HCT116 (cell line): Measurements from ENCODE around the gene ASIC1. TPM values are rescaled to one million over a fixed set of nuclear protein-coding genes. Genes with fewer than 3 reads are reported as not detected.

Source experiments
- ATAC-seq: fragments of 200-7000 bp; cut with Tn5 transposase; 2 replicates; pipeline ENCODE4 v1.9.1; 2020; ENCODE audit warnings: mild to moderate bottlenecking, moderate library complexity
- BruUV-seq: library from RNA; stranded (reverse); fragments of 400-500 nt; replicated peaks from 2 replicates; lab custom pipeline; 2021; lab: Mats Ljungman, UMichigan
- CTCF ChIA-PET: fragments of 300-600 bp; sonication (Branson Sonifier 250); formaldehyde crosslinking; loops from one replicate; lab custom pipeline; 2021; ENCODE audit warnings: antibody characterized with exemption; lab: Charles Lee
- POLR2A ChIA-PET: fragments of 300-600, 350-600 bp; sonication (Branson Sonifier 250); formaldehyde crosslinking; loops from one replicate; lab custom pipeline; 2021; ENCODE audit warnings: antibody characterized with exemption; lab: Charles Lee
- RAD21 ChIA-PET, 2 experiments: fragments of 300-600 bp; sonication (Branson Sonifier 250); formaldehyde crosslinking; loops; one replicate each; lab custom pipeline; 2023; ENCODE audit warnings: low total read pairs in 2 of 2; ENCODE audit not compliant: uncharacterized antibody in 2 of 2, unreplicated experiment in 2 of 2, low non-redundant PET in 1 of 2; lab: Charles Lee
- DNase-seq: peaks from one replicate; pipeline ENCODE4 v3.0.0-alpha.2; 2010; ENCODE audit warnings: low read depth, low spot score
- H2AFZ ChIP-seq: fragments of 200-600 bp; shearing (Covaris generic), sonication (generic); 2 replicates; pipeline ENCODE4 v1.6.1; 2017; ENCODE audit warnings: low read depth, mixed run types, mixed read lengths, antibody characterized with exemption, low read length; ENCODE audit not compliant: poor library complexity, severe bottlenecking
- H3K27ac ChIP-seq: 2 replicates; pipeline ENCODE4 v1.5.1; 2012; ENCODE audit warnings: low read depth, low read length
- H3K27me3 ChIP-seq: fragments of 200-600 bp; sonication (generic); 2 replicates; pipeline ENCODE4 v1.6.1; 2016; ENCODE audit warnings: mixed run types, low read length, mixed read lengths; ENCODE audit not compliant: insufficient read depth
- H3K36me3 ChIP-seq, 2 experiments: fragments of 200-500 bp in 1 of 2; fragments of 200-600 bp in 1 of 2; sonication (Bioruptor generic) in 1 of 2; sonication (generic) in 1 of 2; 2 replicates each; pipeline versions ENCODE4 v1.5.1 to v1.6.1; 2014 to 2016; ENCODE audit warnings: low read length in 2 of 2, inconsistent platforms in 1 of 2, mixed read lengths in 1 of 2, mixed run types in 1 of 2; ENCODE audit not compliant: insufficient read depth in 2 of 2, control insufficient read depth in 1 of 2
- H3K4me1 ChIP-seq, 2 experiments: fragments of 200-600 bp in 1 of 2; sonication (generic) in 1 of 2; 2 replicates each; pipeline versions ENCODE4 v1.5.1 to v1.6.1; 2012 to 2017; ENCODE audit warnings: low read length in 2 of 2, inconsistent platforms in 1 of 2, mild to moderate bottlenecking in 1 of 2, mixed read lengths in 1 of 2, mixed run types in 1 of 2, moderate library complexity in 1 of 2; ENCODE audit not compliant: insufficient read depth in 2 of 2, control insufficient read depth in 1 of 2
- H3K4me2 ChIP-seq: fragments of 200-600 bp; sonication (generic); 2 replicates; pipeline ENCODE4 v1.6.1; 2017; ENCODE audit warnings: mixed run types, low read length, mixed read lengths
- H3K4me3 ChIP-seq, 2 experiments: fragments of 200-600 bp in 1 of 2; sonication (generic) in 1 of 2; replicated peaks in 1 of 2; 2 replicates each; pipeline ENCODE4 v1.5.1; 2011 to 2016; ENCODE audit warnings: low read length in 2 of 2, control low read depth in 1 of 2, low read depth in 1 of 2, mild to moderate bottlenecking in 1 of 2, mixed read lengths in 1 of 2, mixed run types in 1 of 2
- H3K79me2 ChIP-seq: fragments of 200-600 bp; sonication (generic); 2 replicates; pipeline ENCODE4 v1.6.1; 2017; ENCODE audit warnings: mild to moderate bottlenecking, mixed run types, low read length, moderate library complexity, mixed read lengths; ENCODE audit not compliant: insufficient read depth
- H3K9ac ChIP-seq: fragments of 200-600 bp; sonication (generic); 2 replicates; pipeline ENCODE4 v1.6.1; 2016; ENCODE audit warnings: low read length, mixed read lengths
- H3K9me2 ChIP-seq: fragments of 200-600 bp; sonication (generic), shearing (Covaris generic); 2 replicates; pipeline ENCODE4 v1.6.1; 2017; ENCODE audit warnings: mixed run types, mild to moderate bottlenecking, moderate library complexity; ENCODE audit not compliant: insufficient read depth
- H3K9me3 ChIP-seq, 2 experiments: fragments of 200-500 bp in 1 of 2; fragments of 200-600 bp in 1 of 2; sonication (Bioruptor generic) in 1 of 2; sonication (generic) in 1 of 2; 2 replicates each; pipeline ENCODE4 v1.6.1; 2014 to 2017; ENCODE audit warnings: low read length in 2 of 2, mixed read lengths in 2 of 2, inconsistent platforms in 1 of 2, low read depth in 1 of 2, mild to moderate bottlenecking in 1 of 2, mixed run types in 1 of 2, moderate library complexity in 1 of 2; ENCODE audit not compliant: control insufficient read depth in 1 of 2, insufficient read depth in 1 of 2
- H4K20me1 ChIP-seq: fragments of 200-600 bp; sonication (generic), shearing (Covaris generic); 2 replicates; pipeline ENCODE4 v1.6.1; 2017; ENCODE audit warnings: mixed run types, mild to moderate bottlenecking, moderate library complexity; ENCODE audit not compliant: insufficient read depth
- CEBPB ChIP-seq: IDR thresholded peaks from 2 replicates; pipeline ENCODE4 v1.6.1; 2012; ENCODE audit warnings: low read depth
- ELF1 ChIP-seq: IDR thresholded peaks from 2 replicates; pipeline ENCODE4 v1.6.1; 2012; ENCODE audit warnings: low read depth, borderline replicate concordance
- EZH2 ChIP-seq: fragments of 200-600 bp; sonication (generic); IDR thresholded peaks from 2 replicates; pipeline ENCODE4 v1.6.1; 2017; ENCODE audit warnings: antibody characterized with exemption, mixed run types
- EZH2phosphoT487 ChIP-seq: fragments of 200-600 bp; IDR thresholded peaks from 2 replicates; pipeline ENCODE4 v1.6.1; 2018; ENCODE audit warnings: antibody characterized with exemption, borderline replicate concordance
- FOSL1 ChIP-seq: IDR thresholded peaks from 2 replicates; pipeline ENCODE4 v1.6.1; 2012; ENCODE audit warnings: low read depth
- POLR2AphosphoS5 ChIP-seq: IDR thresholded peaks from 2 replicates; pipeline ENCODE4 v1.6.1; 2011; ENCODE audit warnings: mild to moderate bottlenecking, low read depth, low read length, moderate library complexity
- SIN3A ChIP-seq: IDR thresholded peaks from 2 replicates; pipeline ENCODE4 v1.6.1; 2012; ENCODE audit warnings: low read depth
- SP1 ChIP-seq: IDR thresholded peaks from 2 replicates; pipeline ENCODE4 v1.6.1; 2012; ENCODE audit warnings: low read depth
- YY1 ChIP-seq: IDR thresholded peaks from 2 replicates; pipeline ENCODE4 v1.6.1; 2011; ENCODE audit warnings: low read length, low read depth, moderate library complexity, mild to moderate bottlenecking; ENCODE audit not compliant: insufficient replicate concordance; ENCODE audit errors: extremely low read depth
- ZFX ChIP-seq: fragments of 450-650 bp; IDR thresholded peaks from 2 replicates; pipeline ENCODE4 v1.6.1; 2017
- intact Hi-C: fragments of 100-400 bp; cut with micrococcal nuclease; formaldehyde crosslinking; loops from 2 replicates; pipeline ENCODE4 v1.10.0; 2022
- total RNA-seq: library from RNA; stranded (reverse); gene quantifications from one replicate; pipeline ENCODE4 v1.2.1, GENCODE V29; 2021; ENCODE audit not compliant: unreplicated experiment
- TF ChIP-seq, protein P1 (sequence below), 3 experiments: fragments of 200-600 bp in 1 of 3; sonication (generic) in 1 of 3; IDR thresholded peaks in 2 of 3; conservative IDR thresholded peaks in 1 of 3; 2 replicates each; pipeline ENCODE4 v1.5.1; 2012 to 2017; ENCODE audit warnings: low read depth in 2 of 3, low read length in 2 of 3, antibody characterized with exemption in 1 of 3, borderline replicate concordance in 1 of 3, control low read depth in 1 of 3, mild to moderate bottlenecking in 1 of 3, mixed read lengths in 1 of 3, mixed run types in 1 of 3, moderate library complexity in 1 of 3; ENCODE audit not compliant: insufficient read depth in 1 of 3
- TF ChIP-seq, protein P2 (sequence below): IDR thresholded peaks from 2 replicates; pipeline ENCODE4 v1.6.1; 2011; ENCODE audit warnings: mild to moderate bottlenecking, low read length, moderate library complexity; ENCODE audit not compliant: insufficient replicate concordance; ENCODE audit errors: extremely low read depth
- TF ChIP-seq, protein P3 (sequence below): IDR thresholded peaks from 2 replicates; pipeline ENCODE4 v1.6.1; 2012; ENCODE audit warnings: low read depth

Gene ASIC1
- total RNA-seq, 1 experiment from 2014 or later: 28.9 TPM

DNA sequence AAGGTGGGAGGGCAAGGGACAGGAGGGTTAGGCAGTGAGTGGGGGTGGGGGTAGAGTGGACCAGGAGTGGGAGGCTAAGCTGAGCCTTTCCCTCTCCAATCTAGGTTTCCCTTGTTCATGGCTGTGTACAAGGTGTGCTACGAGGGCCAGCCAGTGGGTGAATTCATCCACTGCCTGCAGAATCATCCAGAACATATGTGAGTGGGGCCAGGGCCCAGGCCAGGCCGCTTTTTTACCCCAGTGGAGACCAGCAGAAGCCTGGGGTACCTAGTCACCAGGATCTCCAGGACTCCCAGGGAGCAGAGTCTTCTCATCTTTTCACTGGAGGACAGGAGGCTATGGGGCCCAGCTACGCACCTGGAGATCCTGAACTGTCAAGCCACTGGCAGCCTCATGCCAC, 51.9 kb downstream of the ASIC1 start:
- no peaks in the 10 kb centered on the region for H3K27me3 ChIP-seq
- no TSS peak for BruUV-seq
- H3K9ac ChIP-seq: no peak overlapping the region
- no peak for ATAC-seq
- no peak overlapping the region for H3K4me2 ChIP-seq
- no peak overlapping the region for H3K4me3 ChIP-seq
- intact Hi-C loops: no loop called here
- CTCF ChIA-PET: interaction anchor here (1.3 to 3.8 kb wide), 2 partner anchors 24 to 205 kb away, joined by 10 to 33 read pairs; partner anchors contain the start of gene SMARCD1
- TF ChIP-seq SP1 (no peak), ELF1 (no peak), CEBPB (no peak), FOSL1 (no peak), SIN3A (no peak), POLR2AphosphoS5 (no peak), ZFX (no peak), EZH2 (no peak), YY1 (no peak), EZH2phosphoT487 (no peak)
- TF ChIP-seq, protein P1, sequence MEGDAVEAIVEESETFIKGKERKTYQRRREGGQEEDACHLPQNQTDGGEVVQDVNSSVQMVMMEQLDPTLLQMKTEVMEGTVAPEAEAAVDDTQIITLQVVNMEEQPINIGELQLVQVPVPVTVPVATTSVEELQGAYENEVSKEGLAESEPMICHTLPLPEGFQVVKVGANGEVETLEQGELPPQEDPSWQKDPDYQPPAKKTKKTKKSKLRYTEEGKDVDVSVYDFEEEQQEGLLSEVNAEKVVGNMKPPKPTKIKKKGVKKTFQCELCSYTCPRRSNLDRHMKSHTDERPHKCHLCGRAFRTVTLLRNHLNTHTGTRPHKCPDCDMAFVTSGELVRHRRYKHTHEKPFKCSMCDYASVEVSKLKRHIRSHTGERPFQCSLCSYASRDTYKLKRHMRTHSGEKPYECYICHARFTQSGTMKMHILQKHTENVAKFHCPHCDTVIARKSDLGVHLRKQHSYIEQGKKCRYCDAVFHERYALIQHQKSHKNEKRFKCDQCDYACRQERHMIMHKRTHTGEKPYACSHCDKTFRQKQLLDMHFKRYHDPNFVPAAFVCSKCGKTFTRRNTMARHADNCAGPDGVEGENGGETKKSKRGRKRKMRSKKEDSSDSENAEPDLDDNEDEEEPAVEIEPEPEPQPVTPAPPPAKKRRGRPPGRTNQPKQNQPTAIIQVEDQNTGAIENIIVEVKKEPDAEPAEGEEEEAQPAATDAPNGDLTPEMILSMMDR (IDR thresholded peaks at IDR 0.05 in 2 of 3, conservative IDR thresholded peaks at IDR 0.05 in 1 of 3; ENCODE audit: borderline replicate concordance in 1 of 3, insufficient read depth in 1 of 3, low read depth in 2 of 3, low read length in 2 of 3): no peak
- TF ChIP-seq, protein P2, sequence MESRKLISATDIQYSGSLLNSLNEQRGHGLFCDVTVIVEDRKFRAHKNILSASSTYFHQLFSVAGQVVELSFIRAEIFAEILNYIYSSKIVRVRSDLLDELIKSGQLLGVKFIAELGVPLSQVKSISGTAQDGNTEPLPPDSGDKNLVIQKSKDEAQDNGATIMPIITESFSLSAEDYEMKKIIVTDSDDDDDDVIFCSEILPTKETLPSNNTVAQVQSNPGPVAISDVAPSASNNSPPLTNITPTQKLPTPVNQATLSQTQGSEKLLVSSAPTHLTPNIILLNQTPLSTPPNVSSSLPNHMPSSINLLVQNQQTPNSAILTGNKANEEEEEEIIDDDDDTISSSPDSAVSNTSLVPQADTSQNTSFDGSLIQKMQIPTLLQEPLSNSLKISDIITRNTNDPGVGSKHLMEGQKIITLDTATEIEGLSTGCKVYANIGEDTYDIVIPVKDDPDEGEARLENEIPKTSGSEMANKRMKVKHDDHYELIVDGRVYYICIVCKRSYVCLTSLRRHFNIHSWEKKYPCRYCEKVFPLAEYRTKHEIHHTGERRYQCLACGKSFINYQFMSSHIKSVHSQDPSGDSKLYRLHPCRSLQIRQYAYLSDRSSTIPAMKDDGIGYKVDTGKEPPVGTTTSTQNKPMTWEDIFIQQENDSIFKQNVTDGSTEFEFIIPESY: no peak
- TF ChIP-seq, protein P3, sequence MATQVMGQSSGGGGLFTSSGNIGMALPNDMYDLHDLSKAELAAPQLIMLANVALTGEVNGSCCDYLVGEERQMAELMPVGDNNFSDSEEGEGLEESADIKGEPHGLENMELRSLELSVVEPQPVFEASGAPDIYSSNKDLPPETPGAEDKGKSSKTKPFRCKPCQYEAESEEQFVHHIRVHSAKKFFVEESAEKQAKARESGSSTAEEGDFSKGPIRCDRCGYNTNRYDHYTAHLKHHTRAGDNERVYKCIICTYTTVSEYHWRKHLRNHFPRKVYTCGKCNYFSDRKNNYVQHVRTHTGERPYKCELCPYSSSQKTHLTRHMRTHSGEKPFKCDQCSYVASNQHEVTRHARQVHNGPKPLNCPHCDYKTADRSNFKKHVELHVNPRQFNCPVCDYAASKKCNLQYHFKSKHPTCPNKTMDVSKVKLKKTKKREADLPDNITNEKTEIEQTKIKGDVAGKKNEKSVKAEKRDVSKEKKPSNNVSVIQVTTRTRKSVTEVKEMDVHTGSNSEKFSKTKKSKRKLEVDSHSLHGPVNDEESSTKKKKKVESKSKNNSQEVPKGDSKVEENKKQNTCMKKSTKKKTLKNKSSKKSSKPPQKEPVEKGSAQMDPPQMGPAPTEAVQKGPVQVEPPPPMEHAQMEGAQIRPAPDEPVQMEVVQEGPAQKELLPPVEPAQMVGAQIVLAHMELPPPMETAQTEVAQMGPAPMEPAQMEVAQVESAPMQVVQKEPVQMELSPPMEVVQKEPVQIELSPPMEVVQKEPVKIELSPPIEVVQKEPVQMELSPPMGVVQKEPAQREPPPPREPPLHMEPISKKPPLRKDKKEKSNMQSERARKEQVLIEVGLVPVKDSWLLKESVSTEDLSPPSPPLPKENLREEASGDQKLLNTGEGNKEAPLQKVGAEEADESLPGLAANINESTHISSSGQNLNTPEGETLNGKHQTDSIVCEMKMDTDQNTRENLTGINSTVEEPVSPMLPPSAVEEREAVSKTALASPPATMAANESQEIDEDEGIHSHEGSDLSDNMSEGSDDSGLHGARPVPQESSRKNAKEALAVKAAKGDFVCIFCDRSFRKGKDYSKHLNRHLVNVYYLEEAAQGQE: no peak
- no peak overlapping the region; the same call in 1 of the 2 replicates for H3K27ac ChIP-seq
- H2AFZ ChIP-seq: no peak overlapping the region
- no peaks in the 10 kb centered on the region for H3K9me3 ChIP-seq
- H3K9me2 ChIP-seq: no peaks in the 10 kb centered on the region
- POLR2A ChIA-PET: no interaction called here
- no peaks in the 10 kb centered on the region for H3K36me3 ChIP-seq
- no peaks in the 10 kb centered on the region for H4K20me1 ChIP-seq
- peaks cover 20% of the 10 kb centered on the region for H3K79me2 ChIP-seq
- peaks cover 20 to 25% of the 10 kb centered on the region in 2 experiments for H3K4me1 ChIP-seq
- RAD21 ChIA-PET: no interaction called here
- DNase-seq: no peak
